Measurements from ENCODE around the gene ARID5B. TPM values are rescaled to one million over a fixed set of nuclear protein-coding genes. Genes with fewer than 3 reads are reported as not detected.
"Not testable (repeated sequence)": the region's sequence is repeated elsewhere in the genome, so short reads cannot be mapped to it uniquely, and the experiment has no call there.

ARID5B gene
- total and polyA plus RNA-seq, 2 experiments from 2014 or later: 1.3 to 1.6 TPM

- TF ChIP-seq EZH2 (IDR thresholded peaks at IDR 0.05; ENCODE audit: low read depth, unreplicated experiment): no peak
- no peak for TF ChIP-seq STAT1 (IDR thresholded peaks at IDR 0.05; ENCODE audit: unreplicated experiment)
- no peak for TF ChIP-seq CREB1 (CRISPR knock-in tag; IDR thresholded peaks at IDR 0.05; ENCODE audit: low read depth)
- TF ChIP-seq ZNF114 (CRISPR knock-in tag; IDR thresholded peaks at IDR 0.05): no peak
- TF ChIP-seq ETS1 (IDR thresholded peaks at IDR 0.05): no peak
- TF ChIP-seq NANOG (IDR thresholded peaks at IDR 0.05; ENCODE audit: borderline replicate concordance): no peak
- no peak for TF ChIP-seq JUNB (IDR thresholded peaks at IDR 0.05; ENCODE audit: unreplicated experiment)
- no peak for TF ChIP-seq EZH2phosphoT487 (IDR thresholded peaks at IDR 0.05; ENCODE audit: unreplicated experiment)
- no peak for TF ChIP-seq POLR2AphosphoS5 (IDR thresholded peaks at IDR 0.05; ENCODE audit: low read depth)
- TF ChIP-seq REST (IDR thresholded peaks at IDR 0.05; ENCODE audit: unreplicated experiment): no peak
- TF ChIP-seq ZNF331 (CRISPR knock-in tag; IDR thresholded peaks at IDR 0.05; ENCODE audit: low read depth): no peak
Measured at GRCh38 chr10:61974601-61975390, 73.3 kb downstream of the ARID5B start (continued).

GRCh38 chr10:61975391-61975932, 74.0 kb downstream of the ARID5B start:
- Histone ChIP-seq H3F3A (replicated peaks; ENCODE audit: low read depth) (no peaks in the 10 kb centered on the region), H3K79me2 (replicated peaks; ENCODE audit: insufficient read depth) (no peaks in the 10 kb centered on the region), H3K27ac (ENCODE audit: low read depth) (no peak overlapping the region), H3K27me3 (ENCODE audit: insufficient read depth) (no peaks in the 10 kb centered on the region), H4K20me1 (replicated peaks; ENCODE audit: insufficient read depth) (no peaks in the 10 kb centered on the region), H3K4me1 (ENCODE audit: insufficient read depth) (0 out of 2 replicates have a peak, but pooled peaks cover 5% of the 10 kb centered on the region), H3K9me2 (ENCODE audit: insufficient read depth) (no peaks in the 10 kb centered on the region), H2AFZ (no peak overlapping the region), H3K4me2 (no peak overlapping the region), H3K4me3 (no peak overlapping the region), H3K36me3 (ENCODE audit: insufficient read depth) (no peaks in the 10 kb centered on the region)
- Mint-ChIP-seq H3K27ac (0 out of 2 replicates have a peak overlapping the region, but pooled peaks have one; percentile 26), H3K4me3 (no peak overlapping the region), H3K36me3 (ENCODE audit: low read depth) (no peaks in the 10 kb centered on the region; the same call in 2 of the 3 replicates), H3K4me1 (peaks cover 9% of the 10 kb centered on the region; the same call in 2 of the 3 replicates), H3K9me3 (no peaks in the 10 kb centered on the region), H3K27me3 (ENCODE audit: insufficient read depth, low read depth, poor library complexity) (no peaks in the 10 kb centered on the region)
- no peak for DNase-seq (ENCODE audit: low spot score)
- TF ChIP-seq REST (IDR thresholded peaks at IDR 0.05; ENCODE audit: unreplicated experiment): no peak
- no peak for ATAC-seq

GRCh38 chr10:61976951-61977721, 75.6 kb downstream of the ARID5B start:
- ATAC-seq; H2AFZ ChIP-seq; H3K36me3 Mint-ChIP-seq (ENCODE audit: low read depth); H3K4me3 ChIP-seq; H3K27ac ChIP-seq (ENCODE audit: low read depth); H3K27ac Mint-ChIP-seq; H3K36me3 ChIP-seq (ENCODE audit: insufficient read depth); H3K4me1 Mint-ChIP-seq; H3K9me2 ChIP-seq (ENCODE audit: insufficient read depth); H3K27me3 Mint-ChIP-seq (ENCODE audit: insufficient read depth, low read depth, poor library complexity); H4K20me1 ChIP-seq (replicated peaks; ENCODE audit: insufficient read depth); H3K79me2 ChIP-seq (replicated peaks; ENCODE audit: insufficient read depth); H3K4me2 ChIP-seq; H3K27me3 ChIP-seq (ENCODE audit: insufficient read depth); H3F3A ChIP-seq (replicated peaks; ENCODE audit: low read depth); H3K9me3 Mint-ChIP-seq; H3K4me1 ChIP-seq (ENCODE audit: insufficient read depth); H3K4me3 Mint-ChIP-seq; DNase-seq (ENCODE audit: low spot score): not testable (repeated sequence)

All from GM23338 (cell line).